ENCODE results near the gene TSPAN4.
A peak's percentile ranks its signal among the peaks of the same experiment; 100 is the strongest.

The TSPAN4 gene

DNA sequence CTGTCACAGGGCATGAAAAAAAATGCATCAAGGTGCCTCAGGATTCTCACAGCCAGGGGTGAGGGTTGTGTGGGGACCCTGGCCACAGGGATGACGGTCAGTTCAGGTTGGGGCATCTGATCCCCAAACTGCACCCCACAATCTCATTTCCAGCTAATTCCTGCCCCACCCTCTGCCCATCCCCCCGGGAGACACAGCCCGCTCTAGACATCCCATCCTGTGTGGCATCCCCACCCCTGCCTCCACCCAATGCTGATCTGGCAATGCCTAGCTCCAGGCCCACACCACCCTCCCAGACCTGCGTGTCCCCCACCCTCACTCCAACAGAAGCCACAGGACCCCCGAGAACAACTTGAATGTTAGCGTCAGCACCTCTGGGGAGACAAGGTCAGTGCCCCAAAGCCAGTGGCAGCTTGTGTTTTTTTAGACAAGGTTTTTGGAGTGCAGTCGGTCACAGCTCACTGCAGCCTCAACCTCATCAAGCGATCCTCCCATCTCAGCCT lies 25.3 kb downstream of the TSPAN4 start:
- no peak for DNase-seq

DNA sequence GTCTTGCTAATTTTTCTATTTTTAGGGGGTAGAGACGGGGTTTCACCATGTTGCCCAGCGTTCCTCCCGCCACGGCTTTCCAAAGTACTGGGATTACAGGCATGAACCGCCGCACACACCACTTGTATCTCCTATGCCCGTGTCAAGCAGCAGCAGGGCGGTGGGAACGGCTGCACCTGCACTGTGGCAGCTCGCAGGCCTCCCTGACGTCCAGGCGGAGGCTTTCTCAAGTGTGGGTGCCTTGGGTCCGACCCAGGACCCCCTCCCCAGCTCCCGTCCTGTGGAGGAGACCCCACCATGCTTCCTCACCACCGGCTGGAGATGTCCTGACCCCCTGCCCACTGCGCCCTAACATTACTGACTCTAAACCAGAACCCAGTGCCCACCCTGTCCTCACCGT lies 25.7 kb downstream of the TSPAN4 start:
- DNase-seq, result no peak

GRCh38 chr11:868802-869201 lies 26.1 kb downstream of the TSPAN4 start:
- no peak for DNase-seq

DNA sequence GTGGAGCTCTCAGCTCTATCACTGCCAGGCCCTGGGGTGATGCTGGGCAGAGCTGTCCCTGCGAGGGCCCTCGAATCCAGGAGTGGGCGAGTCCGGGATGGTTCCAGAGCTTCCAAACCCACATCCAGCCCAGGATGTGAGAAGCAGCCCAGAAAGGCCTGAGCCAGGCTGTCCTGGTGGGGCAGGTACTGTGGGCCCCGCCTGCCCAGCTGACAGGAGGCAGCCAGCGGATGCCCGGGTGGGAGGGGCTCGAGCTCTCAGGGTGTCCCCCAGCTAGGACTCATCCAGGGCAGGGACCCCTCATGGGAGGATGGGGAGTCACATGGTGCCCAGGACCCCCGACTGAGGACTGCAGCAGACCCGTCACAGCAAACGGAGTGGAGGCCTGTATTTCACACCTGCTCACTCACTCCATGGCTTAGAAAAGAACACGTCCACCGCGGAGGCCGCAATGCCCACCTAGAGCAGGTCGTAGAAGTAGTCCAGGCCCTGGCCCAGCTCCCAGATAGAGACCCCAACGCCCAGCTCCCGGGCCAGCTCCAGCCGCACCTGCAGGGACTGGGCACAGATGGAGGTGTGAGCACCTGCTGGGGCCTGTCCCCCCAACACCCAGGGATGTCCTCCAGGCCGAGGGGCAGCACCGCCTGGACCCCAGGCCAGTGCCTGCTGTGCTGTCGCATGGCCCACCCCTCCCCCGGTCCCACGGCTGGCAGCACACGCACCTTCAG lies 26.9 kb downstream of the TSPAN4 start:
- DNase-seq, result no peak

GRCh38 chr11:870127-870413 lies 27.4 kb downstream of the TSPAN4 start:
- DNase-seq, result no peak

DNA sequence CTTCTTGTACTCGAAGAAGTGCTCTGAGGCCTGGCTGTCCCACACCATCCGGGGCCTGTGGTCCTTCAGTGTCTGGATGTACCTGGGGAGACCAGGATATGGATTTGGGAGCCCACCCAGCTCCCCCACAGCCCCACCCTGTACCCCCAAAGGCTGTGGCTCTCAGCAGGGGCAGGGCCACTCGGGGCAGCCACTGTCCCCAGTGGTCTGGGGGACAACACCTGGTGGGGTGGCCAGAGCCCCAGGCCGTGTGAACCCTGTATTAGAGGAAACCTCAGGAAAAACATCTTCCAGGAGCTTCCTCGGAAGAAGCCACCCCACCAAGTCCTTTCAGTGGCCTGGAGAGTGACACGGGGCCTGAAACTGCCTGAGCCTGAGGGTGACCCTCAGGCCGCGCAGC lies 27.8 kb downstream of the TSPAN4 start:
- no peak for DNase-seq

- DNase-seq, result no peak
These were observed 28.8 kb downstream of the TSPAN4 start for GRCh38 chr11:871472-871871.

- DNase-seq, result no peak
These were observed 30.1 kb downstream of the TSPAN4 start for GRCh38 chr11:872799-873198.

- DNase-seq, result no peak
These were observed 31.1 kb downstream of the TSPAN4 start for GRCh38 chr11:873706-874105.

GRCh38 chr11:875203-875602 lies 32.6 kb downstream of the TSPAN4 start:
- no peak for DNase-seq

- no peak for DNase-seq
These were observed 33.2 kb downstream of the TSPAN4 start for GRCh38 chr11:875769-876301.

GRCh38 chr11:876545-876944 lies 33.9 kb downstream of the TSPAN4 start:
- DNase-seq, result peak; percentile 68

- no peak for DNase-seq
These were observed 34.9 kb downstream of the TSPAN4 start for GRCh38 chr11:877565-877964.

- DNase-seq, result no peak
These were observed 37.8 kb downstream of the TSPAN4 start for GRCh38 chr11:880447-880846.

- DNase-seq, result no peak
These were observed 39.9 kb downstream of the TSPAN4 start for GRCh38 chr11:882596-882995.

DNA sequence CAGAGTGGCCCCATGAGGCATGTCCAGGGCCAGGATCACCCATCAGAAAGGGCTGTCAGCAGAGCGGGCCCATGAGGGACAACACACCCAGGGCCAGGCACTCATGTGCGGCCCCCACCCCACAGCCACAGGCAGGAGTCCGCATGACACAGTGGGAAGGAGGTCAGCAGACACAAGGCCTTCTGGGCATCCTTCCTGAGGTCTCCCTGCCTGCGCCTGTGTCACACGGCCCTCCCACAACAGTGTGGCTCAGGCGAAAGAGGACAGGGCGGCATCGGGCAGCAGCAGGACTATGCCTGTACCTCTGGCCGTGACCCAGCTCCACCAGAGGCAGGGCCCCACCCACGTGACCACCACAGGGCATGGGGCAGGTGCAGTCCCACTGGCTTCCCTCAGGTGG lies 40.9 kb downstream of the TSPAN4 start:
- no peak for DNase-seq

- DNase-seq, result no peak
These were observed 42.0 kb downstream of the TSPAN4 start for GRCh38 chr11:884578-885070.

DNA sequence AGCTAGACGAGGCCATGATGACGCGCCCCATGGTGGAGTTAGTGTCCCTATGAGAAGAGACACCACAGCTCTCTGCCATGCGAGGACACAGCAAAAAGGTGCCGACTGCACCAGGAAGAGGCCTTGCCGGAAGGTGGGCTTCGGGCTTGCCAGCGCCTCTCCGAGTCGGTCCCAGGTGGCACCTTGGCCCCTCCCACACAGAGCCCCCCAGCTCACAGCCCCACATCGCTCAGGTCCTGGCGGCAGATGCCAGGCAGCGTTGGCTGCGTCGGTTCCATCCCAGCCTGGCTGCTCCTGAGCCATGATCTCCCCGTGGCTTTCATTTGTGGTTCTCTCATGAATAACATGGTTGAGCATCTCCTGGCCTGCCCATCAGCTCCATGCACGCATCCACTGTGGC lies 43.9 kb downstream of the TSPAN4 start:
- DNase-seq, result no peak

- DNase-seq, result no peak
These were observed 44.9 kb downstream of the TSPAN4 start for GRCh38 chr11:887589-887988.

- no peak for DNase-seq
These were observed 45.9 kb downstream of the TSPAN4 start for GRCh38 chr11:888310-889212.

- no peak for DNase-seq
These were observed 46.6 kb downstream of the TSPAN4 start for GRCh38 chr11:889257-889656.

DNA sequence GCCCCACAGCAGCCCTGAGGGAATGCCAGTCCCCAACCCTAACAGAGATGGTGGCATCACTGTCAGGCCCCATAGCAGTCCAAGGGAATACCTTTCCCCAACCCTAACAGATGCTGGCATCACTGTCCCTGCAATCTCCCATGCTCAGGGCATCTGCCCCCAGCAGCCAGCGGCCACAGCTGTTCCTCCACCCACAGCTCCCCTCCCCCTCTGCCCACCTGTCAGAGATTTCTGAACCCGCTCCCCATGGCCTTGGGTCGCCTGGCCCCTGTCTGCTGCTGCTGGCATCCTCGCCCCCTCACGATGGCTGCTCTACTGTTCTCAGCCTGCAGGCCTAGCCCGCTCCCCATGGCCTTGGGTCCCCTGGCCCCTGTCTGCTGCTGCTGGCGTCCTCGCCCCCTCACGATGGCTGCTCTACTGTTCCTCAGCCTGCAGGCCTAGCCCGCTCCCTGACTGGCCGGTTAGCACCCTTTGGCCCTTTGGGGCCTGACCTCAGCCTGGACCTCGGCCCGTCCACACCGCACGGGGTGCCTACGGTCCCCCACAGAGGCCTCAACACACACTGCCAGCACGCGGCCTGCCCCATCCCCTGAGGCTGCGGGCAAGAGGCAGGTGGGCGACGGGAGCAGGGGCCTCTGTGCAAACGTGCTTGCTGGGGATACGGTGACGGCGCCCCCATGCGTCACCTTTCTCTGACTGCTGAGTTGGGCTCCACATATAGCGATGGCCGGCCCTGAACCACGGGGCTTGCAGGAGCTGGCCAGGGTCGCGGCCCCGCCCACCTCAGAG lies 47.2 kb downstream of the TSPAN4 start:
- DNase-seq, result no peak
